Right renal cortex interstitium (tissue), 3 donors: ENCODE measurements around the gene TEX11. TPM values are rescaled to one million over a fixed set of nuclear protein-coding genes. Genes with fewer than 3 reads are reported as not detected.
"Not testable (repeated sequence)": the region's sequence is repeated elsewhere in the genome, so short reads cannot be mapped to it uniquely, and the experiment has no call there.

Experiments
- DNase-seq, 3 donors: peaks; one replicate each; pipeline ENCODE4 v3.0.0-alpha.2; 2013; ENCODE audit warnings: low read depth in 3 of 3, low spot score in 2 of 3
- polyA plus RNA-seq, 3 donors: library from polyadenylated mRNA; unstranded; fragments of 120-200 nt; gene quantifications; one replicate each; pipeline ENCODE4 v1.2.1, GENCODE V29; 2013; ENCODE audit not compliant: insufficient read length in 3 of 3

TEX11 gene
- polyA plus RNA-seq, 3 donors: 0.08 to 0.18 (median 0.10) TPM

GRCh38 chrX:70618467-70618866, 290.0 kb downstream of the TEX11 start:
- DNase-seq: no peak

GRCh38 chrX:70613295-70613694, 295.2 kb downstream of the TEX11 start:
- DNase-seq: no peak

DNA sequence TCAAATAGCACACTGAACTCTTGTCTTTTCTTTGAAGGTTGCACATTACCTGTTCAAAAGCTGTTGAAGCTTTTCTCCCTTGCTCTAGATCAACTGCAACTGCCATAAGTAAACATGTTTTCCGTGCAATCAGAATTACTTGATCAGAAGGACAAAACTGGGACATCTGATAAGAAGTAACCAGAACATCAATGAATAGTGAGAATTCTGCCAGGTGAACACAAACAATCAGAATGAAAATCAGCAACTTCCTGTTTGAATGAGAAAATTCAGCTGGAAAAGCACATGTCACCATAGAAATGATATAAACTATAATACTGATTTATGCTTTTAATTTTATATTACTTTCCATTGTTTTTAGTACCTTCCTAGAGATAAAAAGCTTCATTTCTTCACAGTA, 303.2 kb downstream of the TEX11 start:
- no peak for DNase-seq

- DNase-seq: no peak
Observed at GRCh38 chrX:70592091-70592490, 316.4 kb downstream of the TEX11 start.

DNA sequence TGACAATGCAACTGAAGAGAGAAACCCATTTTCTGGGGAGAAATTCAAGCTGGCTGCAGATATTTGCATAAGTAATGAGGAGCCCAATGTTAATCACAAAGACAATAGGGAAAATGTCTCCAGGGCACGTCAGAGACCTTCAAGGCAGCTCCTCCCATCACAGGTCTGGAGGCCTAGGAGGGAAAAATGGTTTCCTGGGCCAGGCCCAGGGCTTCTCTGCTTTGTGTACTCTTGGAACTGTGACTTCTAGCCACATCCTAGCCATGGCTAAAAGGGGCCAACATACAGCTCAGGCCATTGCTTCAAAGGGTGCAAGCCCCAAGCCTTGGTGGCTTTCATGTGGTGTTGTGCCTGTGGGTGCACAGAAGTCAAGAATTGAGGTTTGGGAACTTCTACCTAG, 321.4 kb downstream of the TEX11 start:
- not testable (repeated sequence) for DNase-seq

- no peak for DNase-seq
Observed at GRCh38 chrX:70577442-70577841, 331.1 kb downstream of the TEX11 start.

DNA sequence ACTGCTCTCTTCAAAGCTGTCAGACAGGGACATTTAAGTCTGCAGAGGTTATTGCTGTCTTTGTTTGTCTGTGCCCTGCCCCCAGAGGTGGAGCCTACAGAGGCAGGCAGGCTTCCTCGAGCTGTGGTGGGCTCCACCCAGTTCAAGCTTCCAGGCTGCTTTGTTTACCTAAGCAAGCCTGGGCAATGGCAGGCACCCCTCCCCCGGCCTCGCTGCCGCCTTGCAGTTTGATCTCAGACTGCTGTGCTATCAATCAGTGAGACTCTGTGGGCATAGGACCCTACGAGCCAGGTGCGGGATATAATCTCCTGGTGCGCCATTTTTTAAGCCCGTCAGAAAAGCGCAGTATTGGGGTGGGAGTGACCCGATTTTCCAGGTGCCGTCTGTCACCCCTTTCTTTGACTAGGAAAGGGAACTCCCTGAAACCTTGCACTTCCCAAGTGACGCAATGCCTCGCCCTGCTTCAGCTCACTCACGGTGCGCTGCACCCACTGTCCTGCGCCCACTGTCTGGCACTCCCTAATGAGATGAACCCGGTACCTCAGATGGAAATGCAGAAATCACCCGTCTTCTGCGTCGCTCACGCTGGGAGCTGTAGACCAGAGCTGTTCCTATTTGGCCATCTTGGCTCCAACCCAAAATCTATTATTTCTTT, 338.5 kb downstream of the TEX11 start:
- not testable (repeated sequence) for DNase-seq

- DNase-seq: no peak
Observed at GRCh38 chrX:70554948-70555347, 353.6 kb downstream of the TEX11 start.

DNA sequence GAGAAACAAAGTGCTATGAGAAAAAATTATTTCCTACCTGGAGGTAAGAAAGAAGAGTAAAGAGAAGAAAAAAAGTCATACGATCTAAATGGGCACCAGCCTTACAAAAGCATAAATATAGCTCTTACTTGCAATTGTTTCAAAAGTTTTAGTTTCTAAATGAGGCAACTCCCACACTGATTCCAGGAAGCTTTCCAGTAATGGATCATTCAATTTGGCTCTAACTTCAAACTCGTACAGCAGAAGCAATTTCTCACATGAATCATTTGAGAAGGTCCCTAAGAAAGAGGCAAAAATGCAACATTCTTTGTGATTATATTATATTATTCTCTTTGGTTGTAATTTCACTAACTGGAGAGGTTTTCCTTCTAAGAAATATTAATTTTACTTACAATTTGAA, 354.0 kb downstream of the TEX11 start:
- DNase-seq: no peak

DNA sequence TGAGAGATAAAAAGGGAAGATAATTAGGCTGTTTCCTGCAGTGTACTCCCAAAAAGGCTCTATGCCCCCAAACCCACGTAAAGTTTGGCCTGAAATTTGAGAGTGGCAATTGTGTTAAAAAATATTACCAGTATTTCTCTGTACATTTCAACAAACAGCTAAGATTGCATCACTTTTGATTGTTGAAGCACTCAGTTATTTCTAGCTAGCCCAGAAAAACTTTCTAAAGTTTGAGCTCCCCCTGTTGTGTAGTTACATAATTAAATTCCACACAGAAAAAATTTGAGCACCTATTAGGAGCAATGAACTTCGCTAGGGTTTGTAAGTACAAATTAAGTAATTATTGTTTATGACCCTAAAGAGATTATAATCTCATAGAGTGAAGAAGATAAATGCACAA, 354.4 kb downstream of the TEX11 start:
- no peak for DNase-seq

DNA sequence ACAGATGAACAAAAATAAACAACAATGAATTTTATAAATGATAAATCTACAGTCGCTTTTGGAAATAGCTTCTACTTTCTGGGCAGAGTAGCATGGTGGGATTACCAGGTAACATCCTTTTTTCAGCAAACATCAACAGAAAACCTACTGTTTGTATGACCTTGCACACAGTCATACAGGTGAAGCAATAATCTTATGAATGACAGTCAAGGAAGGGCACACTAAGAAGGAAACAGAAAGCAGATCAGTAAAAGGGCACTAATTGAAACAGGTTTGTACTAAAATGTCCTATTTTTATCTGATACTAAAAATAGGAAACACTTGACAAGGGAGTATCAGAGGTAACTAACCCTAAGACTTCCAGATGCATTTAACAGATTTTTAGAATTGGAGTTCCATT, 355.0 kb downstream of the TEX11 start:
- DNase-seq: no peak

DNA sequence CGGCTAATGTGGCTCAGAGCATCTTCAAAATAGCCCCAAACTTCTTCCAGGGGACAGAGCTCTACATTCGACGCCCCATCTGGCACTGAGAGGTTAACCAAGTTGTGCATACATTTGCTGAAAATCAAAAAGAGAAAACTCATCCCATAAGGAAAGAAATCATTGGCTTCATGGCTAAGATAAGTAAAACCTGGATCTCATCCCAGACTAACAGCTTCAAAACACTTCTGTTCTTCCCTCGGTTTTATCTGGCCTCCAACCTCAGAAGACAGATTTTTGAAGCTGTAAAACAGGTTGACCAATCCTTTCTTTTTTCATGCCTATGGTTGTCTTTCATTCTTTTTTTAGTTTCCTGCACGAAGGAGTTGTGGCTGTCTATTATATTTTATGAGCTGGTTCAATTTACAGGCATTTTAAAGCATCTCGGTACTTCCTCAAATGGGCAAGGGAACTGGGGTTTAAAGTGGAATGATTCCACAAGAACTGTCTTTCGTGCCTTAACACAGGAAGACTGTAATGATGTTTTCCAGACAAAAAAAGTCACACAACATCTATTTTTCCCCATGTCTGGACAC, 356.3 kb downstream of the TEX11 start:
- no peak for DNase-seq

DNA sequence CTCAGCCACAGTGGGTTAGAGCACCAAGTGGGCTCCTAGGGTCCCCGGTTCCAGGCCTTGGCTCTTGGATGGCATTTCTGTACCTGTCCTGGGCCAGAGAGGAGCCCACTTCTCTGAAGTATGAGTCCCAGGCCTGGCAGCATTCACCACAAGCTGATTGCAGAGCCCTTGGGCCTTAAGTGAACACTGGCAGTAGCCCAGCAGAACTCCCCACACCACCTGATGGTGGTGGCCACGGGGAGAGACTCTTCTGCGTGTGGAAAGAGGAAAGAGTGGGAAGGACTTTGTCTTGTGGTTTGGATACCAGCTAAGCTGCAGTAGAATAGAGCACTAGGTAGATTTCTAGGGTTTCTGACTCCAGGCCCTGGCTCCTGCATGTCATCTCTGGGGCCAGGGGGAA, 359.1 kb downstream of the TEX11 start:
- no peak for DNase-seq

- no peak for DNase-seq
Observed at GRCh38 chrX:70535198-70535597, 373.3 kb downstream of the TEX11 start.

DNA sequence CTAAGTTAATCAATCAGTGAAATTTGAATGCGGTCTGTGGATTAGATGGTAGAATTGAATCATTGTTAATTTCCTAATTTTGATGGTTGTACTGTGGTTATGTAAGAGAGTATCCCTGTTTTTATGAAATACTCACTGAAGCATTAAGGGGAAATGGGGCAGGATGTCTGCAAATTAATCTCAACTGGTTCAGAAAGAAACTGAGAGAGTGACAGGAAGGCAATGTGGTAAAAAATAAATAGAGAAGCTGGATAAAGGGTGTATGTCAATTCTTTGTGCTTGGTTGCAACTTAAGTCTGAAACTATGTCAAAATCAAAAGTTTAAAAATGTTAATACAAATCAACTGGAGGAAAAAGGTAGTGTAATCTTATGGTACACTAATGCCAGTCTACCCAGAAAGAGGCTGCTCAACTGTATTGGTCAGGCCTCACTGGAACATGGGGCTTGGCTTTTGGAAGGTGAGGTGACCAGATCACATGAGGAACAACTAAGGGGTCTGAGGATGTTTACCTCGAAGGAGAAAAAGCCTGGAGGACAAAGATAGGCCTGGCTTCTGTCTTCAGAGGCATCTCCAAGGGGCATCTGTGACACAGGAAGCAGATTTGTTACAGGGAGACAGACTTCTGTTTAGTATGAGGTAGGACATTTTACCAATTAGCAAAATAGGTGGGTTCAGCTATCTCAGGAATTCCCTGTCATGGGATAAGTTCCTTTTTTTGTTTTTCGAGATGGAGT, 380.7 kb downstream of the TEX11 start:
- DNase-seq: no peak

DNA sequence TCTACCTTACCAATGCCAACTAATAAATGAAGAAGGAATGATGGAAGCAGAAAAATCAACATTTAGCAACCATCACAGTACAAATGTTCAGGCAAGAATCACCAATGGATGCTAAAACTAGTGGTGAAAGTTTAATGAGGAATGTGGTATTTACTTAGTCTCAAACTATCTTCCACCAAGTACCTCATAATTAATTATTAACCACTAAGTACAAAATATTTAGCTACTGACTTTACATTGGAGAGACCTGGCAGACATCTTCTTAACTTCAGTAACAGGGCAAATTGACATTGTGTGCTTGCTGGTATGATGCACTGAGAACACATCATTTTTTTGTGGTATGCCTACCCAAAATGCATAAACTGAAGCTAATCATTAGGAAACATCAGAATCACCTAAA, 381.5 kb downstream of the TEX11 start:
- no peak for DNase-seq

DNA sequence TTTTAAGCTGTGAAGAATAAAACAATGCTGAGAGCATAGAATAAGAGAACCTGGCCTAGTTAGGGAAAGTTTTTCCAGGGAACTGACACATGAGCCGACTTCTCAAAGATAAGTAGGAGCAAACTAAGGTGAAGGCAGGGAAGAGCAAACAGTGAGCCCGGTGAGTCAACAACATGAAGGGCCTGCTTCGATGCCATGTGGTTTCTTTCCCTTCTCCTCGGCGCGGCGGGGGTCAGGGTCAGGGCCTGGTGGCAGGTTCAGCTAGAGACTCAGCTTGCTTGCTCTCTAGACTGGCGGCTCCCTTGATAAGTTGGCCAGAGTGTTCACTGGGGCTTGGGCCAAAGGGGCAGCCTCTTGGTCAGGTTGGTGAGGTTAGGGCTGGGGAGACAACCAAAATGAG, 382.8 kb downstream of the TEX11 start:
- DNase-seq: no peak

GRCh38 chrX:70515692-70516091, 392.8 kb downstream of the TEX11 start:
- DNase-seq: not testable (repeated sequence)

- DNase-seq: not testable (repeated sequence)
Observed at GRCh38 chrX:70515270-70515669, 393.2 kb downstream of the TEX11 start.

DNA sequence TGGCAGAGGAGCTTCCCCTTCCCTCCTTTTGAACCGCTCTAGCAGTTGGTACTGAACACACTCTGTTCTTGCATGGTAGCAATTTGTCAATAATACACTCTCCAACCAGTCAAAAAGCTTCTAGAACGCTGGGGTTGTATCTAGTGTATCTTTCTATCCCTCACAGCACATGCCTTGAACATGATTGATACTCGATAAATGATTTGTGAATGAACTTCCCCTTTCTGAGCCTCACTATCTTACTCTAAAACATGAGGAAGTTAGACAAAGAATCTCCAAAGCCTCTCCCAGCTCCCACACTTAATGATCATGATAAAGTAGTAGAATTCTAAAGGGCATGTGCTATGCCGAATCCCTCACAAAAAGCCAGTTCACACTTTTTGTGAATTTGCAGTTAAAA, 399.4 kb downstream of the TEX11 start:
- no peak for DNase-seq

GRCh38 chrX:70508296-70508911, 400.1 kb downstream of the TEX11 start:
- no peak for DNase-seq

DNA sequence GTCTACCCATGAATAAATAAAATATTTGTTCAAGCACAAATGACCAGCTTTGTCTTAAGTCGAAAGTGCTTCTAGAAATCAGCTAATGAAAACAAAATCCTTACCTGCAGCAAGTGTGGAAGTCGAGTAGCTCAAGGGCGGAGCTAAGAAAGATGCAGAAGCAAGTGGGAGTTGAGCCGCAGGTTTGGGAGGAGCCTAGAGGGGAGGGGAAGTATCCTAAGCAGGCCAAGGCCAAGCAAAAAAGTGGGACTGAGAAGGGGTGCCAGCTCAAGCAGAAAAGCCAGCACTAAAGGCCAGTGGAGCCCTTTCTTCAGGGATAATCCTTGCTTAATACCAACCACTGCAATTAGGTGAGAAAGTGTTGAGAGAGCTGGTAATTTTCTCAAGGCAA, 403.1 kb downstream of the TEX11 start:
- DNase-seq: no peak
